HG03025 (cell line): ENCODE measurements around the gene SPINDOC.
"Not testable (repeated sequence)": the region's sequence is repeated elsewhere in the genome, so short reads cannot be mapped to it uniquely, and the experiment has no call there.

Experiments used
- ATAC-seq: cut with Tn5 transposase; IDR thresholded peaks from one replicate; pipeline ENCODE4 v1.9.1; 2021; ENCODE audit warnings: mild to moderate bottlenecking, moderate library complexity; ENCODE audit not compliant: unreplicated experiment, low FRiP score

SPINDOC gene

DNA sequence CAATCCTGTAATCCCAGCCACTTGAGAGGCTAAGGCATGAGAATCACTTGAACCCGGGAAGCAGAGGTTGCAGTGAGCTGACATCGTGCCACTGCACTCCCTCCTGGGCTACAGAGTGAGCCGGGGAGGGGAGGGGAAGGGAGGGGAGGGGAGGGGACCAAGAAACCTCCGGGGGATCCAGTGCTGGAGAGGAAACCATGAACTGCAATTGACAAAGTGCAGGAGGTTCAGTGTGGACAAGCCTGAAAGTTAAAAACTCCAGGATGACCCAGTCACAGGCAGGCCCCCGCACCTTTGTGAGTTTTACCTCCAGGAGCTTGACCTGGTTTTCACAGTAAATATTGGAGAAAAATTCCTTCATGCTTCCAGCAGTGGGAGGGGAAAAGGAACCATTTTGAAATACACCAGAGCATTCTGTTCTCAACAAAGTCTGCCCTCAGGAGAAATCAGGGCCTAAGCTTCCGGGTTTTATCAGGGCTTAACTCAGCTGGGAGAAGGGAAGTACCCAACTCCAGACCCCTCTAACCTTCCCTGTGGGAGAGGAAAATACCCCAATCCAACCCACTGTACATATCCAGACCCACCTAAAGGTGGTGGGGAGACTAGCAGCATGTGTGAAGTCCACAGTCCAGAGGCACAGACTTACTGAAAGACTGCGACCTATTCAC lies 29.2 kb upstream of the SPINDOC start:
- no peak for ATAC-seq

DNA sequence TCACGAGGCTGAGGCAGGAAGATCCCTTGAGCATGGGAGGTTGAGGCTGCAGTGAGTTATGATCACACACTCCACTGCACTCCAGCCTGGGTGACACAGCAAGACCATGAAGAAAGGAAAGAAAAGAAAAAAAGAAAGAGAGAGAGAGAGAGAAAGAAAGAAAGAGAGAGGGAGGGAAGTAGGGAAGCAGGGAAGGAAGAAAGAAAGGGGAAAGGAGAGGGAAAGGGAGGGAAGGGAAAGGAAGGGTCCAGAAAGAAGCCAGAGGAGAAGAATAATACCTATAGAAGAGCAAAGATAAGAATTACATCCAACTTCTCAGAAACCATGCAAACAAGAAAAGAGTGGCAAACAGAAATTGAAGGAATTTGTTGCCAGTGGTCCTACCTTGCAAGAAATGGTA lies 27.4 kb upstream of the SPINDOC start:
- no peak for ATAC-seq

DNA sequence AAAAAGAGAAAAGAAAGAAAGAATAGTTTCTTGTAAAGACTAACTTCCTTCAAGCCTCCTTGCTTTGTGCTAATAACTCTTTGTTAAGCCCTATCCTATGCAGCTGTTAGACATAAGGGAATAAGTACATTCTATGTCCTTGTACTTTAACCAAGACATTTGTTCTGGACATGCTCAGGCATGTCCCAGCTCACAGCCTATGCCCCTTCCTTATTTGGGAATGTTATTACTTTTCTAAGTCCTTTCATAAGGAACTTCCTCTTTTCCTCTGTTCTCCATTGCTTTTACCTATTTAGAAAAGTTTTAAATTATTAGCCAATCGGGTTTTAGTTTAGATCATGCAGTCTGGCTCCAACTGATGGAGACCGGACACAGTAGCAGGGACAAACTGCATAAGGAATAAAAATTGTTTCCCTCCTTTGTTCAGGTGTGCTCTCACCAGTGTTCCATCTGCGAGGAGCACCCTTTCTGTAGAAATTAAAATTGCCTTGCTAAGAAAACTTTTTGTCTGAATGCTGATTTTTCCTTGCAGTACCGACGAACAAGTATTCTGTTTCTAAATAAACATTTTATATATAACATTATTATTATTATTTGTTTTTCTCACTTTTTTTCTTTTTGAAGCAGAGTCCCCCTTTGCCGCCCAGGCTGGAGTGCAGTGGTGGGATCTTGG lies 21.6 kb upstream of the SPINDOC start:
- ATAC-seq, result no peak

DNA sequence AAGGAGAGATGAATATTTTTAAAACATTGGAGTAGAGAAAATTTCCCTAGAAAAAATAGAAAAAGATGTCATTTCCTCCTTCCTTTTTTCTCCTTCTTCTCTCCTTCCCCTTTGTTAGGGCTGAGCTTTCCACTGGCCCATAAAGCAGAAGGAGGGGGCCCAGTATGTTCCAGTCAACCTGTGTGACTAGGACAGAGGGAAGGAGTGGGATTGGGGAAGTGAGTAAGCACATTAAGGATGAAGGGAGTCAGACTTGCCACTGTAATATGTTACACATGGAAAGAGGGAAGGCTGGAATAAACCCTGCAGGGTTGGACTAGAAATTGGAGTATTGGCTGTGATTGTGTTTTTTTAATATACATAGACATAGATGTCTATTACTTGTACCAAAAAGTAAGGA lies 20.1 kb upstream of the SPINDOC start:
- ATAC-seq, result no peak

DNA sequence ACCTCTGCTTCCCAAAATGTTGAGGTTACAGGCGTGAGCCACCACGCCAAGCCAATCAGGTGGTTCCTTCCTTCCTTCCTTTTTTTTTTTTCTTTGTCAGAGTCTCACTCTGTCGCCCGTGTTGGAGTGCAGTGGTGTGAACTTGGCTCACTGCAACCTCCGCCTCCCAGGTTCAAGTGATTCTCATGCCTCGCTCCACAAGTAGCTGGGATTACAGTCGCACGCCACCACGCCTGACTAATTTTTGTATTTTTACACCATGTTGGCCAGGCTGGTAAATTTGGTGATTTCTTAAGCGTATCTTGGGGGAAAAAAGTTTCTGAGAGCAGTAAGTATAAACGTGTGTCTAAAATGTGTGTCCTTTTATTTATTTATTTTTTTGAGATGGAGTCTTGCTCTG lies 18.2 kb upstream of the SPINDOC start:
- no peak for ATAC-seq

DNA sequence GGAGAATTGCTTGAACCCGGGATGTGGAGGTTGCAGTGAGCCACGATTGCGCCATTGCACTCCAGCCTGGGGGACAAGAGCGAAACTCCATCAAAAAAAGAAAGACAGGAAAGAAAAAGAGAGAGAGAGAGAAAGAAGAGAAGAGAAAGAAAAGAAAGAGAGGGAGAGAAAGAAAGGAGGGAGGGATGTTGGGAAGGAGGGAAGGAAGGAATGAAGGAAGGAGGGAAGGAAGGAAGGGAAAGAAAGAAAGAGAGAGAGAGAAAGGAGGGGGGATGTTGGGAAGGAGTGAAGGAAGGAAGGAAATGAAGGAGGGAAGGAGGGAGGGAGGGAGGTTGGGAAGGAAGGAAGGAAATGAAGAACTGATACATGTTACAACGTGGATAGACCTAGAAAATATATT lies 12.3 kb upstream of the SPINDOC start:
- no peak for ATAC-seq

DNA sequence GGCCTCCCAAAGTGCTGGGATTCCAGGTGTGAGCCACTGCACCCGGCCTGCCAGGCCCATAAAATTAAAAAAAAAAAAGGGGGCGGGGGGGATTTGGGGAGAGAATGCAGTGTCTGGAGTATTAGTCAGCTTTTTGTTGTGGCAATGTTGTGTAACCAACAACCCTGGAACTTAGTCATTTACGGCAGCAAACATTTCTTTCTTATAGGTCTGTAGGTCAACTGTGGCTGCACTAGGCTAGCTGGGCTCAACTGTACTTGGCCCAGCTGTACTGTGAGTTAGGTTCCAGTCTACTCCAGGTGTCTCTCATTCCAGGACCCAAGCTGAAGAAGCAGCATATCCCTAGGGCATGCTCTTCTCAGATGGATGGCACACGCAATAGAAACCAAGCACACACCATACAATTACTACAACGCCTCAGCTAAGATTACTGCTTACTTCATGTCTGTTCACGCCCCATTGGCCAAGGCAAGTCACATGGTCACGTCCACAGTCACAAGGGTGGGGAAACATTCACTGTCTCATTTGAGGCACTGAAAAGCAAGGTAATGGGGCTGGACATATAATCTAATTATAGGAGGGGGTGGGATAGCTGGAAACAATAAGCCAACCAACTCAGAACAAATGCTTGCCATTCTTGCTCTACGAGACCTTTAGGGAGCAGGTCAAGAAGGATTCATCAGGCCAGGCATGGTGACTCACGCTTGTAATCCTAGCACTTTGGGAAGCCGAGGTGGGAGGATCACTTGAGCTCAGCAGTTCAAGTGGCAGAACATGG lies 10.4 kb upstream of the SPINDOC start:
- ATAC-seq, result no peak

DNA sequence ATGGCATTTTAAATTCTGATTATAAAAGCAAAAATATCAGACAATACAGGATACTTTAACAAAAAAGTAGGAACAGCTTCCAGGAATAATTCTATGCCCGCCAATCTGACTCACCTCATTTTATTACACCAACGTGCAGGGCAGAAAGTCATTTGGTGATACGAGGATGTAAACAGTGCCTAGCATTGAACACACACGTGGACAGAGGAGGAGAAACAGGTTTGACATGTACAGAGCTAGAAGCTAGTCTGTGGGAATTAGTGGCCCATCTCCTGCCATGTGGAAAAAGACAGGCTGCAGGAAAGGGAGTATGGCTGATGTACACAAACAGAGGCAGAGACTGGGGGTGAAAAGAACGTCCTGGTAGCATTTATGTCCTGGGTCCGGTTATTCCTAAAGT lies 9.0 kb upstream of the SPINDOC start:
- ATAC-seq, result no peak

DNA sequence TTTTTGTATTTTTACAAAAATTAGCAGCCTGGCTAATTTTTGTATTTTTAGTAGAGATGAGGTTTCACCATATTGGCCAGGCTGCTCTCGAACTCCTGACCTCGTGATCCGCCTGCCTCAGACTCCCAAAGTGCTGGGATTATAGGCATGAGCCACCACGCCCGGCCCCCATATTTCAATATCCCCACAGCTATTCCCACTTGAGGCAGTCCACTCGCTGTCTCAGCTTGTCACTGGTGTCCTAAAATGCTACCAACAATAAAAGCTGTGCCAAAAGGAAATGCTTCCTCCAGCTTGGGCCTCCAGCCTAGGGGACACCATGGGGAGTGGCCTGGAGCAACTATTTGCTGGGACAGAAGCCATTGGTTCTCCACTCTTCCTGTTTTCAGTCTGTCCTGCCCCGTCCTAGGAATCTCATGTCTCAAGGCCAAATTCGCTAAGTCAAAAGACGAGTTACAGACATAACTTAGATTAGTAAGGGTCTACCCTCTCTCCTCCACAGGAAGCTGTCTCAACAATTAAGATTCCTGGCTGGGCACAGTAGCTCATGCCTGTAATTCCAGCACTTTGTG lies 7.3 kb upstream of the SPINDOC start:
- ATAC-seq, result no peak

DNA sequence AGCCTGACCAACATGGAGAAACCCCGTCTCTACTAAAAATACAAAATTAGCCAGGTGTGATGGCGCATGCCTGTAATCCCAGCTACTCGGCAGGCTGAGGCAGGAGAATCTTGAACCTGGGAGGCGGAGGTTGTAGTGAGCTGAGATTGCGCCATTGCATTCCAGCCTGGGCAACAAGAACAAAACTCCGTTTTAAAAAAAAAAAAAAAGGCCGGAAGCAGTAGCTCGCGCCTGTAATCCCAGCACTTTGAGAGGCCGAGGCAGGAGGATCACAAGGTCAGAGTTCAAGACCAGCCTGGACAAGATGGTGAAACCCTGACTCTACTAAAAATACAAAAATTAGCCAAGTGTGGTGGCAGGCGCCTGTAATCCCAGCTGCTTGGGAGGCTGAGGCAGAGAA lies 2.9 kb upstream of the SPINDOC start:
- ATAC-seq, result not testable (repeated sequence)

DNA sequence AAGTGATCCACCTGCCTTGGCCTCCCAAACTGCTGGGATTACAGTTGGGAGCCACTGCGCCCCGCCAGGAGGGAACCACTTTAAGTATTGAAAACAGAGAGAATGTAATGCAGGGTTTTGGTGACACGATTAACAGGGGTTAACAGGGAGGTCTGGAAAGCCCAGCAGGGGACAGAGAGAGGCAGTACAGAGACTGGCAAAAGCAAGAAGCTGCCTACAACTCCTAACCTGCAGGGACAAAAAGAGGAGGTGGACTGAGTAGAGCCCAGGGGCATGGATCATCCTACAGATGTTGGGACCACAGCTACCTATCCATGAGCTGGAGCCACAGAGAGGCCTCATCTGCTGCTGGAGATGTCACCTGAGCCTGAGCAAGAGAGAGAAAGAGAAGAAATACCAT lies 1.7 kb upstream of the SPINDOC start:
- ATAC-seq, result no peak

DNA sequence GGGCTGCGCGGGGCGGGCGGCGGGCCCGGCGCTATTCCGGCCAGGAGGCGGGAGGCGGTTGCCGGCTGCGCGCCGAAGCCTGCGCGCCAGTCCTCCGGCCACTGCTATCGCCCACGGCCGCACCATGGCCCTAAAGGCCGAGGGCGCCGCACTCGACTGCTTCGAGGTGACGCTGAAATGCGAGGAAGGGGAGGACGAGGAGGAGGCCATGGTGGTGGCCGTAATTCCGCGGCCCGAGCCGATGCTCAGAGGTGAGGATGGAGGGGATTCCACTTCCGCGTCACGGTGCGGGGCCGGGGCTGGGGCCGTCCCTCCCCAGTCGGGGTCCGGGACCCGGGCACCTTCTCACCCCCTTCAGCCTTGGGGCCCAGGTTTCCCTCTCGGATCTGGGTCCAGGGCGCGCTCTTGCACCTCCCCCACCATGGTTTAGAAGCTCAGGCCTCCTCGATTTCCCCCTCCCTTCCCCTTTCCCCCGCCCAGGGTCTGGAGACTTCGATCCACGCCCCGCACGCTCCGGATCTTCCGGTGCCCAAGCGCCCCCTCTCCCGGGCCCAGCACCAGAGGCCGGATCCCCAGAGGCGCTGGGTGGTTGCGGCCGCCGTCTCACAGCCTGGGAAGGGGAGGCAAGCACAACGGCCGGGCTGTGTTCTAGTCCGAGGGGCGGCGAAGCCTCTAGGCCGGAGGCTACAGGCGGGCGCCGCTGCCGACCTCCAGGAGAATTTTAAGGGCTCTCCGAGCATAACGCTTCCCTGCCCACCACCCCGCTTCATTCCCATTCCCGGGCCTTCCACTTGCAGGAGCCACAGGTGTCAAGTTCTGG lies 517 bp downstream of the SPINDOC start:
- ATAC-seq, result peak; percentile 30

DNA sequence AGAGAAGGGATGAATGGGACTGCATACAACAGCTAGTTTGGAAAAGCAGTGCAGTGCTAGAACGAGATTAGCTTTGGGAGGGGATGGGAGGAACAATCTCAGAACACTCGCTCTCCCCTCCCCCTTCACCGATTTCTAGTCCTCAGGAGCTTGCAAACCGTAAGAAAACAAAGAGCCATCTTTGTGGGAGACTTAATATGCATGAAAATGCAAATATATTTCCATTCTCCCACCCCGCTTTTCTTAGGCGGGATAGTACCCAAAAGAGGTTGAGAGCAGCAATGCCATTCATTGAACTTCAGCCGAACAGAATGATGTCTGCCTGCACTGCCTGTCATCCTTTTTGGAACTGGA lies 1.1 kb downstream of the SPINDOC start:
- no peak for ATAC-seq

DNA sequence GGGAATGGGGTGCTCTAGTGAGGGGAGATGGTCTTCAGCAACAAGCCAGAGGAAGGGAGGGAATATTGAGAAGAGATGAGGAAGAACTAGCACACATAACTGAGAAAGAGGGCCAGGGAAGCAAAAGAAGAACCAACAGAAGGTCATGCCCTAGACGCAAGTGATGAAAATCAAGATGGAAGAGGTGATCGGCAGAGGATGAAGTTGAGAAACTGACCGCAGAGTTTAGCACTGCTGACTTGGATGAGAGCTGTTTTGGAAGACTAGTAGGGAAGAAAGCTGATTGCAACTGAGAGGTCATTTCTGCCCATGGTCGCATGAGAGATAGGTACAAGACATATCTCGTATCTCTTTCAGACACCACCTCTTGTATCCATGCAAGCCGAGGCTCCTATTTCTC lies 2.9 kb downstream of the SPINDOC start:
- ATAC-seq, result no peak

DNA sequence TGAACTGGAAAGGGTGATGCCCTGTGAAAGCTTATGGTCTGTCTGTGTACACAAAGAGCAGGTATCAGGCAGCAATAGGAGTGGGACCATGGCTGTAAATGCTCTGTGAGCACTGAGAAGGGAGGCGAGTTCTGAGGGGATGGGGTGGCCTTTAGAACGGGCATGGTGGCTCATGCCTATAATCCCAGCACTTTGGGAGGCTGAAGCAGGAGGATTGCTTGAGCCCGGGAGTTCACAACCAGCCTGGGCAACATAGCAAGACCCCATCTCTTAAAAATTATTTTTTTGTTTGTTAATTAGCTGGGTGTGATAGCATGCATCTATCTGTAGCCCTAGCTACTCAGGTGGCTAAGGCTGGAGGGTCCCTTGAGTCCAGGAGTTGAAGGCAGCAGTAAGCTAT lies 3.5 kb downstream of the SPINDOC start:
- ATAC-seq, result no peak

DNA sequence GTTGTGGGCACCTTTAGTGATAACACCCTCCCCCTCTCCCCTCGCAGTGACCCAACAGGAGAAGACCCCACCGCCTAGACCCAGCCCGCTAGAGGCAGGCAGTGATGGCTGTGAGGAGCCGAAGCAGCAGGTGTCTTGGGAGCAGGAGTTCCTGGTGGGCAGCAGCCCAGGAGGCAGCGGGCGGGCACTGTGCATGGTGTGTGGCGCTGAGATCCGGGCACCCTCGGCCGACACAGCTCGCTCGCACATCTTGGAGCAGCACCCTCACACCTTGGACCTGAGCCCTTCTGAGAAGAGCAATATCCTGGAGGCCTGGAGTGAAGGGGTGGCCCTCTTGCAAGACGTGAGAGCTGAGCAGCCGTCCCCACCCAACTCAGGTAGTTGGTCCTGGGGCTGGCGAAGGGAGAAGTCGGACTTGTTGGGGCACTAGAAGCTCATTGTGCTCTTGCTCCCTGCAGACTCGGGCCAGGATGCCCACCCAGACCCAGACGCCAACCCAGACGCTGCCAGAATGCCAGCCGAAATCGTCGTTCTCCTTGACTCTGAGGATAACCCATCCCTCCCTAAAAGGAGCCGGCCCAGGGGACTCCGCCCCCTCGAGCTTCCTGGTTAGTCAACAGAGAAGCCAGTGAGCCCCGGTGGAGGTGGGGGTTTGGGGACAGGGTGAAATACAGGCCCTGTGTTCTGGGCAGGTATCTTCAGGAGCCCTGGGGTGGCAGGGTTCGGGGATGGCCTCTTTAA lies 4.7 kb downstream of the SPINDOC start:
- ATAC-seq, result no peak

DNA sequence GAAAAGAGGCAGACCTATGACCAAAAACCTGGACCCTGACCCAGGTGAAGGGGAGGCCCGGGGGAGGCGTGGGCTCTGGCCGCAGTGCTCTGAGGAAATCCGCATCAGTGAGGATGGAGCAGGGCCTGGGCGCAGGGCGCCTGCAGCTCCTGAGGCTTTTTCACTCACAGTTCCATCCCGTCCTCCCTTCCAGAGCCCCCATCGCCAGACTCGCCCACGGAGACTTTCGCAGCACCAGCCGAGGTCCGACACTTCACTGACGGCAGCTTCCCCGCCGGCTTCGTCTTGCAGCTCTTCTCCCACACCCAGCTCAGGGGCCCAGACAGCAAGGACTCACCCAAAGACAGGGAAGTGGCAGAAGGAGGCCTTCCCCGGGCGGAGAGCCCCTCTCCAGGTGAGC lies 5.4 kb downstream of the SPINDOC start:
- no peak for ATAC-seq

DNA sequence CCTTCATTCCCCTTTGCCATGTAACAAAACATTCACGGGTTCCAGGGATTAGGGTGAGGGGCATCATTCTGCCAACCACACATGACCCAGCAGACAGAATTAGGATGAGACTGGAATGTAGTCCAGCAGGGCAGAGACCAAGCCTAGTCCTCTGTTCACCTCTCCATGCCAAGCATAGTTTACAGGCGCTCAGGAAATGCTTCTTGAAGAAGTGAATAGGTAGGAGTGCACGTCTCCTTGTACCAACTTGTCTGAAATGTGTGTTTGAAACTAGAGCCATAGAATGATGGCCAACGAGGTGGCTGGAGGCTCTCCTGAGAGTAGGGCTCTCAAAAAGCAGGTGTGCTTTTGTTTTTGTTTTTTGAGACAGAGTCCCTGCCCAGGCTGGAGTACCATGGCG lies 8.2 kb downstream of the SPINDOC start:
- no peak for ATAC-seq

DNA sequence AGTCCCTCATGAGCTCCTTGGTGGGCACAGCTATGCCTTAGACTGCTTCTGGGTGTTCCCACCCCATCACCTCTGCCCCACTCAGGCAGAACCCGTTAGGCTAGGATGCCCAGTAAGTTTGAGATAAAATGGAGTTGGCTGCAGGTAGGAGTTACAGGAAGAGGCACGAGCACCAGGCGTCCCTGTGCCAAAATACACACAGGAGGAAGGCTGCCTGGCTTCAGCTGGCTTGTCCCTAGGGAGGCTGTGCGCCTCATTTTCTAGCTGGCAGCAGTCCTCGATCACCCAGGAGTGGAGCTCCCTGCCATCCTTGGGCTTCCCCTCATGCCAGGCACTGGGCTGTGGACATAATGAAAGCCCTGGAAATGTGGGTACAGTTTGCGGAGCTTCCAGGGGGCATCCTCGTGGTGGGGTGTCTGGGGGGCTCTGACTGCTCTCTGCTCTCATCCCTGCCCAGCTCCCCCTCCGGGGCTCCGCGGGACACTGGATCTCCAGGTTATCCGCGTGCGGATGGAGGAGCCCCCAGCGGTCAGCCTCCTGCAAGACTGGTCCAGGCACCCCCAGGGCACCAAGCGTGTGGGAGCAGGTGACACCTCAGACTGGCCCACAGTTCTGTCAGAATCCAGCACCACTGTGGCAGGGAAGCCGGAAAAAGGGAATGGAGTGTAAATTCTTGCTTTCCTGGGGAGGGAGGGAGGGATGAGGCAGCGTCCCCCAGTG lies 13.4 kb downstream of the SPINDOC start:
- no peak for ATAC-seq
